Stimulated activated CD4-positive, alpha-beta T cell treated with anti-CD3 and anti-CD28 coated beads, TNF-alpha, amount 100 ng/mL, for 1 hour (primary cell): Measurements from ENCODE around the gene CPNE6.
"Not testable (repeated sequence)": the region's sequence is repeated elsewhere in the genome, so short reads cannot be mapped to it uniquely, and the experiment has no call there.

ENCODE experiments used
- DNase-seq, 3 donors: peaks; one replicate each; pipeline ENCODE4 v3.0.0-alpha.2; 2020; ENCODE audit warnings: low read depth in 3 of 3, low spot score in 1 of 3

CPNE6 gene

DNA sequence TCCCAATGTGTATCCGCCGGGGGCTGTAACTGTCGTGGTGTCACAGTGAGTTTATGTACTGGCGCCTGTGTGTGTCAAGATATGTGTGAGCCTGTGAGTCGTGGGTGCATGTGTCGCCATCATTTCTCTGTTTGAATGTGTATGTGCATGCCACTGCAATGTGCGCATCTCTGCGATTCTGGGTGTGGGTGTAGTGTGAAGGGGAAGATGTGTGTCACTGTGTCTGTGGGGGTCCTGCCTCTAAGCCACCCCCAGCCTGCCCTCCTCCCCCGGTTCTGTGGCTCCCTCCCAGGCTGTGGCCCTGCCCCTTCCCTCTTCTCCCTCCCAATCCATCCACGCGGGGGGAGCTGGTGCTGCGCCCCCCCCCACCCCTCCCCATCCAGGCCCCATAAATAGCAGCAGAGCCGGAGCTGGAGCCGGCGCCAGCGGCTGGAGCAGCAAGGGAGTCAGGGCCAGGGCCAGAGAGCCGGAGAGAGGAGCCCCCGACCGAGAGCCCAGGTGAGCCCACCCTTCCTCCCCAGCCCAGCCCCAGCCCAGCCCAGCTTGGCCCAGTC, at the start of gene CPNE6:
Gene CPNE6, plus strand, starts transcription at position 419 of the 554 bp plus-strand sequence. CDS start 1,375 bp downstream, outside the sequence.
- DNase-seq: no peak

DNA sequence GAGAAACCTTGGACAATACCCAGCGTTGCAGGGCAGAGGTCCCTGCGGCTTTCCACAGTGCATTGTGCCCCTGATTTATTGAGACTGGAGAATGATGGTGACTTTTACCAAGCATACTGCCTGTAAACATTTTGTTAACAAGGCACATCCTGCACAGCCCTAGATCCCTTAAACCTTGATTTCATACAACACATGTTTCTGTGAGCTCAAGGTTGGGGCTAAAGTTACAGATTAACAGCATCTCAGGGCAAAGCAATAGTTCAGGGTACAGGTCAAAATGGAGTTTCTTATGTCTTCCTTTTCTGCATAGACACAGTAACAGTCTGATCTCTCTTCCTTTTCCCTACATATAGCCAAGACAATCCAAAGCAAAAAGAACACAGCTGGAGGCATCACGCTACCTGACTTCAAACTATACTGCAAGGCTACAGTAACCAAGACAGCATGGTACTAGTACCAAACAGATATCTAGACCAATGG, 46.4 kb upstream of the CPNE6 start:
- DNase-seq: not testable (repeated sequence)

DNA sequence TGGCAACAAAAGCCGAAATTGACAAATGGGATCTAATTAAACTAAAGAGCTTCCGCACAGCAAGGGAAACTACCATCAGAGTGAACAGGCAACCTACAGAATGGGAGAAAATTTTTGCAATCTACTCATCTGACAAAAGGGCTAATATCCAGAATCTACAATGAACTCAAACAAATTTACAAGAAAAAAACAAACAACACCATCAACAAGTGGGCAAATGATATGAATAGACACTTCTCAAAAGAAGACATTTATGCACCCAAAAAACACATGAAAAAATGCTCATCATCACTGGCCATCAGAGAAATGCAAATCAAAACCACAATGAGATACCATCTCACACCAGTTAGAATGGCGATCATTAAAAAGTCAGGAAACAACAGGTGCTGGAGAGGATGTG, 41.7 kb upstream of the CPNE6 start:
- not testable (repeated sequence) for DNase-seq

DNA sequence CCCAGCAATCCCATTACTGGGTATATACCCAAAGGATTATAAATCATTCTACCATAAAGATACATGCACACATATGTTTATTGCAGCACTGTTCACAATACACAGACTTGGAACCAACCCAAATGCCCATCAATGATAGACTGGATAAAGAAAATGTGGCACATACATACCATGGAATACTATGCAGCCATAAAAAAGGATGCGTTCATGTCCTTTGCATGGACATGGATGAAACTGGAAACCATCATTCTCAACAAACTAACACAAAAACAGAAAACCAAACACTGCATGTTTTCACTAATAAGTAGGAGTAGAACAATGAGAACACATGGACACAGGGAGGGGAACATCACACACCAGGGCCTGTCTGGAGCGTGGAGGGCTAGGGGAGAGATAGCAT, 40.0 kb upstream of the CPNE6 start:
- DNase-seq: not testable (repeated sequence)

DNA sequence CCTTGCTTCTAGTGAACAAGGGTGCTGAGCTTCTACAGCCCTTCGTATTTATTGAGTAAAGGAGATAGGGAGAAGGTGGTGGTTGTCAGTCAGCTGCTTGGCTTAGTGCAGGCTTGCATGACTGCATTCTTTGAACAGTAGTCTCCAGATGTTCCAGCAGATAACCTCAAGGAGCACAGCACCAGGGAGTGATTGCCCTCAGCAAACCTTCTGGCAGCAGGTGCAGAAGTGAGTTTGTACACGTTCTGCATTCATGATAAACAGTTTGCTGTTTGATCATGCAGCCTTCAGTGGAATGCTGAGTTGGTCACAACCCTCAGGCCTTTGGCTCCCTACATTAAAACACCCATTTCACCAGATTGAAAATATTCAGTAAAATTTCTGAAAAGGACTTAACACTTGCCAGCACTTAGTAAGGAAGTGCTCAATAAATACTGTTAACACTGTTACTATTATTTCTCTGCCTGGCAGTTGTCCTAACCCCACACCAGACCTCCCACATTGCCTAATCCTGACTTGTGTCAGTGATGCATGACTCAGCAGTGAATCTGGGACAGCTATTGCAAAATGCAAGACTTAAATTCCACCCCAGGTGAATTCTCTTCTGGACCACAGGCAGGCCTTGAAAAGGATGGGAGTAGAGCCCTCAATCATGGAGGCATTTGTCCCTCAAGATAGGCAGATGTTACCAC, 38.5 kb upstream of the CPNE6 start:
- DNase-seq: no peak

DNA sequence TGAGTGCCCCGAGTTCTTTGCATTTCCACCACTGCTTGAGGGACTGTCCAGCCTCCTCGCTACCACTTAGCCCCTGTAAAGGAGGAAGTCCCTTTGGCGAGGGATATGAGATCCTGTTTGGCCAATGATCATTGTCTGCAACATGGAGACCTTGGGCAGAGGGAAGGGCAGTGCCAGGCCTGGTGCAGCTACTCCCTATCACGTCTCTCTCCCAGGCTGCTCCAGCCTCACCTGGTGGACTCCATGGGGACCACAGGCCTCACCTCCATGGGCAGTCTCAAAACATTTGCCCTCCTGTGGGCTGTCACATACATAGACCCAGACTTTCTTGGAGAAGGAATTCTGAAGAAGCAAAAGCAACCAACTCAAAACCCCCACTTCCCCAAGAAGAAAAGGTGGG, 35.6 kb upstream of the CPNE6 start:
- not testable (repeated sequence) for DNase-seq

DNA sequence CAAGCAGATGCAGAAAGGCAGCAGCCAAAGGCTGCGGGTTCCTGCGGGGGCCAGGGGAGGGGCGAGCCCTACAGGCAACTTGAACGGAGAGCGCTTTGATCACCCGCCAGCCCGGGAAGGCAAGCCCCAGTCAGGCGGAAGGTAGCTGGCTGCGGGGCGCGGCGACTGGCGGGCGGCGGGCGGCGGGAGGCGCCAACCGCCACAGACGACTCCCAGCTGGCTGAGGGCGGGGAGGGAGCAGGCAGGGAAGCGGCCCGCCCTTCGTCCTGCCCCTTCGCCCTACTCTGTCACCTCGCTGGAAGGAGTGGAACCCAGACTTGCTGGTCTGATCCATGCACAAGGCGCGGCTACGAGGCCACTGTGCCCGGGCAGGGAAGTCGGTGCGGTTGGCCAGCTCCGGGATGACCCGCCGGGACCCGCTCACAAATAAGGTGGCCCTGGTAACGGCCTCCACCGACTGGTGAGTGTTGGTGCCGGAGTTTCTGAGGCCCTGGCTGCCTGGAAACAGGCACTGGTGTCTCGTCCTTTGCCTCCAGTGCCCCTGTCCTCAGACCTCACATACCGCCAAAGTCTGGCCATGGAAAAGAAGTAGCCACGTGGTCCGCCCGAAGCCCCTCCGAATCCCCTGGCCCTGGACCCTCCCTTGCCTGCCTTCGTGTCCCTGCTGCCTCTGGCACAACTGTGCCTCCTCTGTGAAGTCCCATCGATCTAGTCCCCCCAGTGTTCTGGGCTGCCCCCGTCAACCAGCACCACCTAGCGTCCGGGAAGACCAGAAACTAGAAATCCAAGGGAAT, 35.0 kb upstream of the CPNE6 start:
- DNase-seq: peak in 2 of 3 donors; percentile 29 to 44

DNA sequence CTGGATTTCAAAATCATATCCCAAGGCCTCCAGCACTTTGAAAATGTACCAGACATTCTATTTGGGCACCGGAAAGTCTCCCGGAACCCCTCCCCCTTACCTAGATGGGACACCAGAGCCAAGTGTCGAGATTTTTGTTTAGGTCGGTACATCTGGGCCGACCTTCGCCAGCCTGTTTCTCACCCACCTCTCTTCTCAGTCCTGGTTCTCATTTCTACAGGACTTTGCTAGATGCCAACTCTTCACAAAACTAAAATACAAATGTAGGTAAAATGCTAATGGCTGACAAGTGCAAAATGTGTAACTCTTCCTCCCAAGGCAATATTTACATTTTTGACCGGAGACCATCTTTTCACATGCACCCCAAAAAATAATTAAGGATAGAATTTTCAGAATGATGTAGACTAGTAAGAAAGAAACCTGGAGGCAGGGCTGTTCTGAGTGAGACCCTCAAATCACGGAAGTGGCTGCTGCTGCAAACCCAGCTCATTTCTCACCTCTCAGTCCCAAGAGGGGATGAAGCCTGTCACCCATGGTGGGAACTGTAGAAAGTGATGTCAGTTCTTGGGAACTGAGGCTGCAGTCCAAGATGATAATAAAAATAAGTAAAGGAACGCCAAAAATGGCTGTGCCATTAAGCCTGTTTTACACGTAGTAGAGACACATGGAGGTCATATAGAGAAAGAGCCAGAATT, 34.3 kb upstream of the CPNE6 start:
- DNase-seq: not testable (repeated sequence)

DNA sequence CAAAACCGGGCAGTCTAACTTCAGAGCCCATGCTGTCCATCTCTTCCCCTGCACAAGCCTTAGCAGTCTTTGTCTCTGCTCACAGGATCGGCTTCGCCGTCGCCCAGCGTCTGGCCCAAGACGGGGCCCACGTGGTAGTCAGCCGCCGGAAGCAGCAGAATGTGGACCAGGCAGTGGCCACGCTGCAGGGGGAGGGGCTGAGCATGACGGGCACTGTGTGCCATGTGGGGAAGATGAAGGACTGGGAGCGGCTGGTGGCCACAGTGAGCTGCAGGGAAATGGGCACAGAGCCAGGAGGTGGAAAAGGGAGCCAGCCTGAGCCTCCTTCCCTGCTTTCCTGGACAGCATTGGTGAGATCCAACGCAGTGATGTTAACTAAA, 33.7 kb upstream of the CPNE6 start:
- no peak for DNase-seq

DNA sequence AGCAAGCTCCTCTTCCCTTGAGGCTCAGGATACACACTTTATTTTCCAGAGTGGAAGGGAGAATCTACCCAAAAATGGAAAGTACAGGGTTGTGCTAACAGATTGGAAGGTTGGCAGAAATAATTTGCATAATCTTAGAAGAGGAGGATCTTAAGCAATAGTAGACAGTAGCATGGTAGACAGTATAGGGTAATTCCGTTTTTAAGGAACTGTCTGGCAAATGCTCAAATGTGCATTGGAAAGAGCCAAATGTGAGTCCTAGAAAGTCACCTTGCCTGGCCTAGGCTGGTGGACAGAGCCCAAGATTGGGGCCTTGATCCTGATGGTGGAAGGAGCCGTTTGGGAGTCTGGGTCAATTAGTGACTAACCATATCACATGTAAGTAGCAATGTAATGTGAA, 32.7 kb upstream of the CPNE6 start:
- no peak for DNase-seq

DNA sequence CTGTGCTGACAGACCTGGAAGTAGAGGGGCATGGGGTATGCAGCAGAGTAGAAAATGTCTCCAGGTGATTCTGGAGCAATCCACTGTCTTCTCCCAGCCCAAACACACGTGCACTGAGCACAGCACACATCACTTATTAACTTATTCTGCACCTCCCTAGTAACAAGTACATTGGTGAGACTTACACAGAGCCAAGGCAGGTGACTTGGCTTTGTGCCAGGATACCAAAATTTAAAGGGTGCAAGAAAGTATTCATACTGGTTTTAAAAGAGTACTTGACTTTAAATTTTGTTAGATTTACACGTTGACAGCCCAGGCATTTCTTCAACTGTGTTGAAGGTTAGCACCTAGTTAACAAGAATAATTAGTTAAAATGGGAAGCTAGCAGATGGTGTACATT, 30.7 kb upstream of the CPNE6 start:
- no peak for DNase-seq

DNA sequence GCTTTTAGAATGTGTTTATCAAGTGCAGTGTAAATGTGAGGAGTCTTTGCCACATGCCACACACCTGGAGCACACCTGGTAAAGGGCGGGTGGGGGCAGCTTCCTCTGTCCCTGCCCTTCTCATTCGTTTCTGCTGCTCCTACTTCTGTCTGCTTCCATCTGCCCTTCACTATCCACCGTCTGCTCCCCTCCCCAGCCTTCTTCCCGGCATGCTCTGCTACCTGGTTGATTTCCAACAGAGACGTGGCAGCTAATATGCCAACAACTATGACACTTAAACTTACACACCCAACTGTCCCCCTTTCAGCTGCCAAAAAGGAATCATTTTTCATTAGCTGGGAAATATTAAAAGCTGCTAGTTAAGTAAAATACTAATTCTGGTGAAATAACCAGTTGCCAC, 28.6 kb upstream of the CPNE6 start:
- DNase-seq: no peak

DNA sequence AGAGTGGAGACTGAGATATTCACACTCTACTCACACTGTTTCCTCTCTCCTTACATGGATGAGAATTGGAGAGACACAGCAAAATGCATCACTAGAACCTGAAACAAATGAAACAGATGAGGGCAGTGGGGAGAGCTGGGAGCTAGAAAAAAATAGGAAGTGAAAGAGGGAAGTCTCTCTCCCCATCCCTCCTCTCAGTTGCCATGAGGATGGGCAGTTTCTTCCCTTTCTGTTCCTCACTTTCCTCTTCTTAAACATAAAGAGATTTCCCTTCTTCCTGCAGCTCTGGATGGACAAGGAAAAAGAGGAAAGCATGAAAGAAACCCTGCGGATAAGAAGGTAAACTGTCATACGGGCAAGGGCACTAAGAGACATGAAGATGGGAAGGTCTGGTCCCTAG, 22.4 kb upstream of the CPNE6 start:
- DNase-seq: not testable (repeated sequence)

DNA sequence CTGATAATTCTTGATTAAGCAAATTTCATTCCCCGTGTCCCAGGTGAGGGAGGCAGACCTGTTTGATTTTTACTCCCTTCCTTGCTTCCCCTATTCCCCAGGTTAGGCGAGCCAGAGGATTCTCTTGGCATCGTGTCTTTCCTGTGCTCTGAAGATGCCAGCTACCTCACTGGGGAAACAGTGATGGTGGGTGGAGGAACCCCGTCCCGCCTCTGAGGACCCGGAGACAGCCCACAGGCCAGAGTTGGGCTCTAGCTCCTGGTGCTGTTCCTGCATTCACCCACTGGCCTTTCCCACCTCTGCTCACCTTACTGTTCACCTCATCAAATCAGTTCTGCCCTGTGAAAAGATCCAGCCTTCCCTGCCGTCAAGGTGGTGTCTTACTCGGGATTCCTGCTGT, 20.6 kb upstream of the CPNE6 start:
- DNase-seq: not testable (repeated sequence)

DNA sequence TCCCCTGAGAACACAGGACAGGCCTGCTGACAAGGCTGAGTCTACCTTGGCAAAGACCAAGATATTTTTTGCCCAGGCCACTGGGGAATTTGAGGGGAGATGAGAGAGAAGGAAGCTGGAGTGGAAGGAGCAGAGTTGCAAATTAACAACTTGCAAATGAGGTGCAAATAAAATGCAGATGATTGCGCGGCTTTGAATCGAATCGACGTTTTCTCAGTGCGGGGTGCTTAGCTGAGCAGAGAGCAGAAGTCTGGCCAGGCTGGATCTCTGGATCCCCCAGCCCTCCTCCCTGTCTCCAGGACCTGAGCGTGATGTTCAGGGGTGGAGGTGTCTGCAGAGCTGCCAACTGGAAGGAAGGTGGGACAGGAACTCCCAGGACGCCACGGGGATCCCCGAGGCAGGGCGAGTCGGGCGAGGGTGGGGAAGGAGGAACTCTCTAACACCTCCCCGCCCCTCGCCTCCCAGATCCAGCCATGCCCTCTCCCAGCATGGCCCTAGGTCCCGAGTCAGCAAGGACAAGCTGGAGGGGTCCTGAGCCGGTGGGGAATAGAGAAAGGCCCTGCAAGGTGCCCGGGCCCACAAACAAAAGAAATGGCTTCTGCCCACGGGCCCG, 20.1 kb upstream of the CPNE6 start:
- DNase-seq: no peak

DNA sequence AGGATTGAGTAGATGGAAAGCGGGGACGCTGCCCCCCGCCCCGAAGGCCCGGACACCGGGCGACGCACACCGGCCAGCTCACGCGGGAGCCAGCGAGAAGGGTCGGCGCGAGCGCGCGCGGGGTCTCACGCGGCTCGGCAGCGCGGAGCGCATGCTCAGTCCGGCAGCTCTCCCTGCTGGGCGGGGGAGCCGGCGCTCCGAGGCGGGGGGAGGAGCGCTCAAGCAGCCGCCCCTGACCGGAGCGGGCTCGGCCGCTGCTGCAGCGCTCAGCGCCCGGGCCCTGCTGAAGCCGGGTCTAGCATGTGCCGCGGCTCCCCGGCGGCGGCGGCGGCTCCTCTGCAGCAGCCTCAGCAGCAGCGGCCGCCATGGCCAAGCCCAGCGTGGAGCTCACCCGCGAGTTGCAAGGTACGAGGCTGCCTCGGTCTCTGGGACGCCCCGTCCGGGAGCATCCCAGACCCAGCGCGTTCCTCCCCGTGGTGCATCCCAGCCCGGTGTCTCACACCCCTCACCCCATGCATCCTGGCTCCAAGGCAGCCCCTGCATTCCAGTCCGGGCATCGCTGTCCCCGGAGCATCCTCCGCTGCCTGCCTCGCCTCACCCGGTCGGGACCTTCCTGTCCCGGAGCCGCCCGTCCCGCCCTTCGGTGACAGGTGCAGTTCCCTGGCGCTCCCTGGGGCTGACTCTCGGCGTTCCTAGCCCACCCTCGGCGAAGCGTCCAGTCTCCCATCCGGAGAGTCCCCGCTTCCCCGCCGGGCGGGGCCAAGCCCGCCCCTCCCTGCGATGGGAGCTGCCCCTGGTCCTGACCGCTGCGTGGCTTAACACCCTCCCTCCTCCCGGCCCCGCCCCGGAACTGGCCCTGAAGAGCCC, 19.3 kb upstream of the CPNE6 start, which contains the start of gene CARMIL3:
Gene CARMIL3, plus strand, starts transcription at position 221 of the 867 bp plus-strand sequence. Its CDS starts 145 bp downstream, at position 366.
- peak in 2 of 3 donors; percentile 24 to 45 for DNase-seq

DNA sequence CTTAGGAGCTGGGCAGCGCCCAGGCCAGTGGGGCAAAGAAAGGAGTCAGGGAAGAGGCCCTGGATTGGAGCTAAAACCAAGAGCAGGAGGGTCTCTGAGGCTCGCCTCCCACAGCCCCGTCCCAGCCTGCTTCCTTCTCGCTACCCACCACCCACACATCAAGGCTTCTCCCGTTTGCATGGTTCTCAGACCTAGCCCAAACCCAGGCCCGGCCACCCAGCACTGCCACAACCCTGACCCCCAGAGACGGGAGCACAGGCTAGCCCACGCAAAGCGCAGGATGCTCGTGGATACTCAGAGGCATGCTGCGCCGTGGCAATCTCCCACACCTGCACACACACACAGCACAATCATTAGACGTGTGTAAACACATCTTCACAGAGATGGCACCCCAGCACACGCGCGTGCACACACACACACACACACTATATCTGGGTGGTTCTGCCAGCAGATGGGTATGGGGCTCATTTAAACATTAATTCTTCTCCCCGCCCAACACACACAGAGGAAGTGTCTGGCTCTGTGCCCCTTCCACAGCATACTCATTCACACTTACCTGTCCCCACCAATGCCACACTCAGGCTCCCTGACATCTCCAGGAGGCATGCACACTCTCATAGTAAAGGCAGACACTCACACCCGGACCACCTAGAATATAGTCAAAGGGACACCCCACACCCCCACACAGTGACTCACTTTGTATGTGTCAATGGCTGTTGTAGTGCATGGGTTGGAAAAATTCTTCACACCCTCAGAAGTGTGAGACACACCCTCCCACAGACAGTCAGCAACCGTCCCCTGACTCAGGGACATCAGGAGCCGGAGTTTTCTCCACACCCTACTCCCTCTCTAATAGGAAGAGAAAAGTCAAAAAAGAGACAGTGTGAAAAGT, 18.5 kb upstream of the CPNE6 start:
- peak in 1 of 3 donors; percentile 24 for DNase-seq

DNA sequence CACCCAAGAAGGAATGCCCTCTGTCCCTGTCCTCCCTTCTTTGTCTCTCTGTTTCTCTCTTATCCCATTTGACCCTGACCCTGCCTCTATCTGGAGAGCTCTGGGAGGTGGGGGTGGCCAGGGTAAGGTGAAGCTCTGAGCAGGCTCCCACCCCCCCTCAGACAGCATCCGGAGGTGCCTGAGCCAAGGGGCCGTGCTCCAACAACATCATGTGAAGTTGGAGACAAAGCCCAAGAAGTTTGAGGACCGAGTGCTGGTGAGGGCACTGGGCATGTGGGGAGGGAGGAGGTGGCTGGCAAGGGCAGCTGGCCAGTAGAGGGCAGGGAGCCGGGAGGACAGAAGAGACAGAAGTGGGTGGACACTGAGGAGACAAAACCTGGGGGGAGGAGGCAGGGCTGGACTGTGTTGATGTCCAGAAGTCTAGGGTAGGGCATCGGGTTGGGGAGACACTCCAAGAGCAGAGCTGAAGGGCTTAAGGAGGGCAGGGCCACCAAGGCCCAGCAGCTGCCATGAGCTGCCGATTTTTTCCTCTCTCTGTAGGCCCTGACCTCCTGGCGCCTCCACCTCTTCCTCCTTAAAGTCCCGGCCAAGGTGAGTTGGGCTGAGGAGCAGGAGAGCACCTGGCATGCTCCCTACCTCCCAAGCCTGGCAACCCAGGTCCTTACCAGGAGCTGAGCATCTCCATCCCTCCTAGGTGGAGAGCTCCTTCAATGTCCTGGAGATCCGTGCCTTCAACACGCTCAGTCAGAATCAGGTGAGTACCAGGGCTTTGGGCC, 17.6 kb upstream of the CPNE6 start:
- no peak for DNase-seq
